Endothelial cell of umbilical vein (primary cell): ENCODE data around the gene SCD.

ENCODE experiments used
- EZH2 ChIP-seq: IDR thresholded peaks from 2 replicates; pipeline ENCODE4 v1.6.1; 2012; ENCODE audit warnings: borderline replicate concordance, low read depth, mild to moderate bottlenecking, moderate library complexity, low read length, inconsistent platforms; ENCODE audit not compliant: severe bottlenecking
- FOS ChIP-seq: IDR thresholded peaks from 2 replicates; pipeline ENCODE4 v1.6.1; 2011; ENCODE audit warnings: mild to moderate bottlenecking, low read length, moderate library complexity, borderline replicate concordance; ENCODE audit not compliant: insufficient read depth
- GATA2 ChIP-seq: IDR thresholded peaks from 2 replicates; pipeline ENCODE4 v1.7.0; 2011; ENCODE audit warnings: low read depth, mild to moderate bottlenecking, moderate library complexity, mixed read lengths, low read length; ENCODE audit not compliant: insufficient read length, insufficient read depth
- JUN ChIP-seq: IDR thresholded peaks from 2 replicates; pipeline ENCODE4 v1.6.1; 2011; ENCODE audit warnings: borderline replicate concordance, low read depth; ENCODE audit not compliant: insufficient read length, insufficient read depth
- MYC ChIP-seq: IDR thresholded peaks from one replicate; pipeline ENCODE4 v1.6.1; 2011; ENCODE audit warnings: mild to moderate bottlenecking, low read depth, low read length
- POLR2A ChIP-seq: IDR thresholded peaks from 2 replicates; pipeline ENCODE4 v1.6.1; 2012; ENCODE audit warnings: low read depth, mild to moderate bottlenecking, control low read depth, low read length
- POLR2AphosphoS5 ChIP-seq: IDR thresholded peaks from 2 replicates; pipeline ENCODE4 v1.6.1; 2012; ENCODE audit warnings: low read depth, mild to moderate bottlenecking, control low read depth, low read length, moderate library complexity; ENCODE audit not compliant: insufficient read depth
- TF ChIP-seq, protein P1 (sequence below), 2 donors: IDR thresholded peaks; 1 replicate in 1 of 2; 2 replicates in 1 of 2; pipeline ENCODE4 v1.5.1; 2011; ENCODE audit warnings: low read length in 2 of 2, mild to moderate bottlenecking in 2 of 2, moderate library complexity in 2 of 2, control low read depth in 1 of 2, inconsistent platforms in 1 of 2, low read depth in 1 of 2; ENCODE audit not compliant: insufficient read depth in 1 of 2; ENCODE audit errors: extremely low read depth in 1 of 2
- TF ChIP-seq, protein P2 (sequence below): IDR thresholded peaks from 2 replicates; pipeline ENCODE4 v1.6.1; 2011; ENCODE audit not compliant: insufficient read depth, insufficient read length

DNA sequence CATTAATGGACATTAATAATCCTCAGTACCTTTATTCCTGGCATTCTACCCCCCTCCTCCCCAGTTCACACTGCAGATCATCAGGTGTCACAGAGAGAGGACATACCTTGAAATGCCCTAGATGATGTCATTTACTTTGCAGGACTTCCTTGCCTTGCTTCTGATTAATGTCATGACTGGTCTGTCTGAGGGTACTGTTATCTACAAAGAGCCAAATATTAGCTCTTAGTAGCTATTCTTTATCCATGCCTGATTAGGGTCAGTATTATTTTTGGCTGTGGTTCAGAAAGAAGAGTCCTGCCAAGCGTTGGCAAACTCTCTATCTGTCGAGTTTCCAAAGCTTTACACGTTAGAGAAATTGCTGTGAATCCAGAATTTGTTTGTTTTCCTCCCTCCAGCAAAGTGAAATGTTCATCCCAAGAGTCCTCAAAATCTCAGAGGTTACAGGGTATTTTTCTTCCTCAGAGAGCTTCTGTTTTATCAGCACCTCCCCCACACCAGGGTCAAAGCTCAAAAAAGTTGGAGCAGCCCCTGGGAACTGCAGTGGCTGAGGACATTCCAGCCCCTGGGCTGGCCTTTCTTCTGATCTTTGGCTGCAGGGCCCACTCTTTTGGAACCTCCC, 12.6 kb downstream of the SCD start:
- TF ChIP-seq POLR2AphosphoS5, result no peak
- TF ChIP-seq, protein P1, sequence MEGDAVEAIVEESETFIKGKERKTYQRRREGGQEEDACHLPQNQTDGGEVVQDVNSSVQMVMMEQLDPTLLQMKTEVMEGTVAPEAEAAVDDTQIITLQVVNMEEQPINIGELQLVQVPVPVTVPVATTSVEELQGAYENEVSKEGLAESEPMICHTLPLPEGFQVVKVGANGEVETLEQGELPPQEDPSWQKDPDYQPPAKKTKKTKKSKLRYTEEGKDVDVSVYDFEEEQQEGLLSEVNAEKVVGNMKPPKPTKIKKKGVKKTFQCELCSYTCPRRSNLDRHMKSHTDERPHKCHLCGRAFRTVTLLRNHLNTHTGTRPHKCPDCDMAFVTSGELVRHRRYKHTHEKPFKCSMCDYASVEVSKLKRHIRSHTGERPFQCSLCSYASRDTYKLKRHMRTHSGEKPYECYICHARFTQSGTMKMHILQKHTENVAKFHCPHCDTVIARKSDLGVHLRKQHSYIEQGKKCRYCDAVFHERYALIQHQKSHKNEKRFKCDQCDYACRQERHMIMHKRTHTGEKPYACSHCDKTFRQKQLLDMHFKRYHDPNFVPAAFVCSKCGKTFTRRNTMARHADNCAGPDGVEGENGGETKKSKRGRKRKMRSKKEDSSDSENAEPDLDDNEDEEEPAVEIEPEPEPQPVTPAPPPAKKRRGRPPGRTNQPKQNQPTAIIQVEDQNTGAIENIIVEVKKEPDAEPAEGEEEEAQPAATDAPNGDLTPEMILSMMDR (IDR thresholded peaks at IDR 0.05; ENCODE audit: extremely low read depth in 1 of 2, insufficient read depth in 1 of 2, low read depth in 1 of 2, low read length in 2 of 2), result no peak
- no peak for TF ChIP-seq POLR2A
- no peak for TF ChIP-seq EZH2
- TF ChIP-seq MYC, result no peak
- TF ChIP-seq FOS, result no peak
- TF ChIP-seq, protein P2, sequence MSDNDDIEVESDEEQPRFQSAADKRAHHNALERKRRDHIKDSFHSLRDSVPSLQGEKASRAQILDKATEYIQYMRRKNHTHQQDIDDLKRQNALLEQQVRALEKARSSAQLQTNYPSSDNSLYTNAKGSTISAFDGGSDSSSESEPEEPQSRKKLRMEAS, result no peak
- TF ChIP-seq GATA2, result no peak
- no peak for TF ChIP-seq JUN
